ENCODE data around the gene MTF2.

Gene MTF2

GRCh38 chr1:93095804-93096585 lies 16.9 kb downstream of the MTF2 start:
- no peaks in the 10 kb centered on the region for H3K9me3 Mint-ChIP-seq
- no peak for DNase-seq (ENCODE audit: low spot score in 2 of 2)
- peaks cover 59% of the 10 kb centered on the region for H3K4me1 Mint-ChIP-seq
- H3K27ac Mint-ChIP-seq (ENCODE audit: low read depth), result peak overlapping the region; percentile 7
- no peaks in the 10 kb centered on the region for H3K27me3 Mint-ChIP-seq
- H3K4me3 Mint-ChIP-seq, result peak overlapping the region; percentile 10
- peaks cover 11% of the 10 kb centered on the region for H3K36me3 Mint-ChIP-seq (ENCODE audit: insufficient read depth)
- ATAC-seq (replicated peaks; ENCODE audit: extremely low read depth, poor library complexity, severe bottlenecking), result no peak

- Mint-ChIP-seq H3K27ac (ENCODE audit: low read depth) (peak overlapping the region; percentile 31), H3K4me1 (peaks cover 57% of the 10 kb centered on the region)
- no peak for ATAC-seq (replicated peaks; ENCODE audit: extremely low read depth, poor library complexity, severe bottlenecking)
Measured at GRCh38 chr1:93102142-93102541, 23.1 kb downstream of the MTF2 start.

DNA sequence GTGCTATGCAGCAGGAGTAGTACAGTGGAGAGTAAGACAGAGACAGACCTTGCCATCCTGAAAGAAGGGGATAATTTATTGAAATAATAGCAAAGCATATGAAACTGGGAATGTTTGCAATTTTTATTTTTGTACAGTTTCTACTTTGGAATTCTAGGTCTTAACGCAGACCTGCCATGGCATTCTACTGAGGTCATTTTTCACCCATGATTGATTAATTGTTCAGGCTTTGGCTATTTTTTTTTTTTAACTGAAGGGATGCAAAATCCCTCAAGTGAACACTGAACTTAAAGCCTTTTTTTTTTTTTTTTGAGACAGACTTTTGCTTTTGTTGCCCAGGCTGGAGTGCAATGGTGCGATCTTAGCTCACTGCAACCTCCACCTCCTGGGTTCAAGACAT lies 27.1 kb downstream of the MTF2 start:
- ATAC-seq (replicated peaks; ENCODE audit: extremely low read depth, poor library complexity, severe bottlenecking), result no peak
- Mint-ChIP-seq H3K4me1 (peaks cover 50% of the 10 kb centered on the region), H3K27ac (ENCODE audit: low read depth) (no peak overlapping the region), H3K27me3 (no peaks in the 10 kb centered on the region), H3K4me3 (no peak overlapping the region), H3K36me3 (ENCODE audit: insufficient read depth) (peaks cover 12% of the 10 kb centered on the region), H3K9me3 (no peaks in the 10 kb centered on the region)
- no peak for DNase-seq (ENCODE audit: low spot score in 2 of 2)

More at GRCh38 chr1:93102142-93102541, 23.1 kb downstream of the MTF2 start:
- DNase-seq (ENCODE audit: low spot score in 2 of 2), result no peak
- Mint-ChIP-seq H3K27me3 (no peaks in the 10 kb centered on the region), H3K4me3 (no peak overlapping the region), H3K9me3 (no peaks in the 10 kb centered on the region), H3K36me3 (ENCODE audit: insufficient read depth) (peaks cover 9% of the 10 kb centered on the region)

DNA sequence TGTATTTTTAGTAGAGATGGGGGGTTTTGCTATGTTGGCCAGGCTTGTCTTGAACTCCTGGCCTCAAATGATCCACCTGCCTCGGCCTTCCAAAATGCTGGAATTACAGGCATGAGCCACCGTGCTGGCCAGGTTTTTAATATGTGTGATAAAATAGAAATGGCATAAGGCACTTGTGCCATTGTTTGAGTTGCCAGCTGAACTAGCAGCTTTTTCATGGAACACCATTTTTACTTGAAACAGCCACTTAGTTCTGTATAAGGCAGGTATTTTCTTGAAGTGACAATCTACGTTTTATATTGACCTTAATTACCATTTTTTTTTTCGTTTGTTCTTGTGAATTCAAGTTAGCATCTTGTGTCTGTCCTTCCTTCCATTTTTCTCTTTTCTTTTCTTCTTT lies 28.3 kb downstream of the MTF2 start:
- DNase-seq (ENCODE audit: low spot score in 2 of 2) (no peak), ATAC-seq (replicated peaks; ENCODE audit: extremely low read depth, poor library complexity, severe bottlenecking) (no peak)
- Mint-ChIP-seq H3K36me3 (ENCODE audit: insufficient read depth) (peaks cover 9% of the 10 kb centered on the region), H3K27me3 (no peaks in the 10 kb centered on the region), H3K4me1 (peaks cover 51% of the 10 kb centered on the region), H3K4me3 (no peak overlapping the region), H3K27ac (ENCODE audit: low read depth) (no peak overlapping the region), H3K9me3 (no peaks in the 10 kb centered on the region)

- Mint-ChIP-seq H3K27ac (ENCODE audit: low read depth) (no peak overlapping the region), H3K4me1 (peaks cover 52% of the 10 kb centered on the region), H3K27me3 (no peaks in the 10 kb centered on the region), H3K4me3 (no peak overlapping the region), H3K36me3 (ENCODE audit: insufficient read depth) (peaks cover 8% of the 10 kb centered on the region), H3K9me3 (no peaks in the 10 kb centered on the region)
- no peak for DNase-seq (ENCODE audit: low spot score in 2 of 2)
- no peak for ATAC-seq (replicated peaks; ENCODE audit: extremely low read depth, poor library complexity, severe bottlenecking)
Measured at GRCh38 chr1:93108335-93108734, 29.3 kb downstream of the MTF2 start.

- Mint-ChIP-seq H3K36me3 (ENCODE audit: insufficient read depth) (peaks cover 9% of the 10 kb centered on the region), H3K4me1 (peaks cover 52% of the 10 kb centered on the region), H3K9me3 (no peaks in the 10 kb centered on the region), H3K27me3 (no peaks in the 10 kb centered on the region), H3K4me3 (no peak overlapping the region), H3K27ac (ENCODE audit: low read depth) (no peak overlapping the region)
- DNase-seq (ENCODE audit: low spot score in 2 of 2), result no peak
- no peak for ATAC-seq (replicated peaks; ENCODE audit: extremely low read depth, poor library complexity, severe bottlenecking)
Measured at GRCh38 chr1:93109578-93109977, 30.5 kb downstream of the MTF2 start.

DNA sequence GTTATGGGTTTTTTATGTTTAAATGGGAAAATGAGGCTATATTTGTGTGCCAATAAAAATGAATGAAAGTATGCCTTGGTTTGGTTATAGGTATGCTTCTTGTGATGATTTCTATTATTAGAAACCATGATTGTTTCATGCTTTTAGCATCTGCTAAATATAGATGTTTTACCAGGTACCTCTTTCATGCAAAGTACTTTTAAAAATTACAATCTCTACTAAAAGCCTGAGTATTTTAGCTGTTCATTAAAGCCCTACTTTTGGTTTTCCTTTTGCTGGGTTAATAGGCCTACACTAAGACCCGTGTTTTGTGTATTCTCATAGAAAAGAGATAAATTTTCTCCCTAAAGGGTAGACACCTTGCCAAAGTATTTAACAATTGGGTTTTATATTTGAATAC lies 32.0 kb downstream of the MTF2 start:
- Mint-ChIP-seq H3K9me3 (no peaks in the 10 kb centered on the region), H3K27ac (ENCODE audit: low read depth) (no peak overlapping the region), H3K4me3 (no peak overlapping the region), H3K27me3 (no peaks in the 10 kb centered on the region), H3K4me1 (peaks cover 41% of the 10 kb centered on the region), H3K36me3 (ENCODE audit: insufficient read depth) (peaks cover 12% of the 10 kb centered on the region)
- no peak for DNase-seq (ENCODE audit: low spot score in 2 of 2)
- ATAC-seq (replicated peaks; ENCODE audit: extremely low read depth, poor library complexity, severe bottlenecking), result no peak

DNA sequence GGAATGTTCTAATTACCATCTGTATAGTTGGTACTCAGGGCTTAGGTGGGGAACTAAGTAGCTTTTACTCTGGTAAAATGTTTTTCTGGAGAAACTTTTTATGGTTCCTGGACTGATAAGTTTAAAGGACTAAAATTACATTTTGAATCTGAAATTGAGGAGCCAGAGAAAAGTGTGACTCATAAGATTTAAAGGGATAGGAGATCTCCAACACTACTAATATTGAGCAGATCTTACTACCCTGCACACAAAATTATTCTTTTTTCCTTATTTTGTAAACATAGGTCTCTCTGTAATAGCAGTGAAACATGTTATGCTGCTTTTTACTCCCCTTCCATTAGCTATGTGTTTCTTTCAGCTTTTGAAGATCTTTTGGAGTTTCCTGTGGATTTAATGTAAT lies 32.5 kb downstream of the MTF2 start:
- Mint-ChIP-seq H3K9me3 (no peaks in the 10 kb centered on the region), H3K4me1 (peaks cover 39% of the 10 kb centered on the region), H3K27me3 (no peaks in the 10 kb centered on the region), H3K36me3 (ENCODE audit: insufficient read depth) (peaks cover 15% of the 10 kb centered on the region), H3K27ac (ENCODE audit: low read depth) (no peak overlapping the region), H3K4me3 (no peak overlapping the region)
- DNase-seq (ENCODE audit: low spot score in 2 of 2), result no peak
- no peak for ATAC-seq (replicated peaks; ENCODE audit: extremely low read depth, poor library complexity, severe bottlenecking)

DNA sequence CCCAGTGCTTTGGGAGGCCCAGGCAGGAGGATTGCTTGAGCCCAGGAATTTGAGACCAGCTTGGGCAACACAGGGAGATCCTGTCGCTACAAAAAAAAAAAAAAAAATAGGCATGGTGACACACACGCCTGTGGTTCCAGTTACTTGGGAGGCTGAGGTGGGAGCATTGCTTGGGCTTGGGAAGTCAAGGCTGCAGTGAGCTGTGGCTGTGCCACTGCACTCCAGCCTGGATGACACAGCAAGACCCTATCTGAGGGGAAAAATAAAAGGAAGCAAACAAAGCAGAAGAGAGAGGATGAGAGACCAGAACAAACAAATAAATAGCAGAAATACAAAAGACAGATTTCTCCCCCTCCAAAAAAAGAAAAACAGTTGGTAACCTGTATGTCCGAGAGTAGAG lies 34.0 kb downstream of the MTF2 start:
- Mint-ChIP-seq H3K27ac (ENCODE audit: low read depth) (no peak overlapping the region), H3K4me1 (peaks cover 30% of the 10 kb centered on the region), H3K27me3 (no peaks in the 10 kb centered on the region), H3K4me3 (no peak overlapping the region), H3K36me3 (ENCODE audit: insufficient read depth) (peaks cover 24% of the 10 kb centered on the region), H3K9me3 (no peaks in the 10 kb centered on the region)
- ATAC-seq (replicated peaks; ENCODE audit: extremely low read depth, poor library complexity, severe bottlenecking), result no peak
- DNase-seq (ENCODE audit: low spot score in 2 of 2), result no peak

GRCh38 chr1:93114391-93114790 lies 35.3 kb downstream of the MTF2 start:
- H3K4me1 Mint-ChIP-seq, result peaks cover 19% of the 10 kb centered on the region
- ATAC-seq (replicated peaks; ENCODE audit: extremely low read depth, poor library complexity, severe bottlenecking) (no peak), DNase-seq (ENCODE audit: low spot score in 2 of 2) (no peak)
- H3K4me3 Mint-ChIP-seq, result no peak overlapping the region
- H3K36me3 Mint-ChIP-seq (ENCODE audit: insufficient read depth), result peaks cover 32% of the 10 kb centered on the region
- H3K27me3 Mint-ChIP-seq, result no peaks in the 10 kb centered on the region
- no peak overlapping the region for H3K27ac Mint-ChIP-seq (ENCODE audit: low read depth)
- no peaks in the 10 kb centered on the region for H3K9me3 Mint-ChIP-seq

DNA sequence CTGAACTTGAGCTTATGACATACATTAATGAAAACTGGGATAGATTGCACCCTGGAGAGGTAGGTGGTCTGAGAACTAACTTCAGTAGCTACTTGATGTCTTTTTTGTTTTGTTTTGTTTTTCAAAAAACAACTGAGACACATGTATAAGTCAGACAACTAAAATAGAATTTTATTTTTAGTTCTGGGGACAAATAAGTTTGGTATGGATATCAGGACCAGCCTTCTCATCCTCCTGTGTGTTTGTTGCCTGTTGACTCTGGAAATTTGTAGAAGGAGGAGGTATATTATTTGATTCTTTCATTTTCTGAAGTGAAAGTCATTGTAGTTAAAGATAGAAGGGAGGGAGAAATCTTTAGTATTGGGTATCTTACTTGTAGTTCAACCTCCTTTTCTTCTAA lies 41.5 kb downstream of the MTF2 start:
- peaks cover 40% of the 10 kb centered on the region for H3K36me3 Mint-ChIP-seq (ENCODE audit: insufficient read depth)
- H3K4me3 Mint-ChIP-seq, result no peak overlapping the region
- H3K27ac Mint-ChIP-seq (ENCODE audit: low read depth), result no peak overlapping the region
- DNase-seq (ENCODE audit: low spot score in 2 of 2) (no peak), ATAC-seq (replicated peaks; ENCODE audit: extremely low read depth, poor library complexity, severe bottlenecking) (no peak)
- H3K27me3 Mint-ChIP-seq, result no peaks in the 10 kb centered on the region
- H3K9me3 Mint-ChIP-seq, result no peaks in the 10 kb centered on the region
- H3K4me1 Mint-ChIP-seq, result peaks cover 5% of the 10 kb centered on the region

- Mint-ChIP-seq H3K4me3 (no peak overlapping the region), H3K27ac (ENCODE audit: low read depth) (no peak overlapping the region), H3K36me3 (ENCODE audit: insufficient read depth) (peaks cover 27% of the 10 kb centered on the region), H3K27me3 (no peaks in the 10 kb centered on the region), H3K4me1 (peaks cover 5% of the 10 kb centered on the region), H3K9me3 (no peaks in the 10 kb centered on the region)
- ATAC-seq (replicated peaks; ENCODE audit: extremely low read depth, poor library complexity, severe bottlenecking) (no peak), DNase-seq (ENCODE audit: low spot score in 2 of 2) (no peak)
Measured at GRCh38 chr1:93123201-93123783, 44.2 kb downstream of the MTF2 start.

DNA sequence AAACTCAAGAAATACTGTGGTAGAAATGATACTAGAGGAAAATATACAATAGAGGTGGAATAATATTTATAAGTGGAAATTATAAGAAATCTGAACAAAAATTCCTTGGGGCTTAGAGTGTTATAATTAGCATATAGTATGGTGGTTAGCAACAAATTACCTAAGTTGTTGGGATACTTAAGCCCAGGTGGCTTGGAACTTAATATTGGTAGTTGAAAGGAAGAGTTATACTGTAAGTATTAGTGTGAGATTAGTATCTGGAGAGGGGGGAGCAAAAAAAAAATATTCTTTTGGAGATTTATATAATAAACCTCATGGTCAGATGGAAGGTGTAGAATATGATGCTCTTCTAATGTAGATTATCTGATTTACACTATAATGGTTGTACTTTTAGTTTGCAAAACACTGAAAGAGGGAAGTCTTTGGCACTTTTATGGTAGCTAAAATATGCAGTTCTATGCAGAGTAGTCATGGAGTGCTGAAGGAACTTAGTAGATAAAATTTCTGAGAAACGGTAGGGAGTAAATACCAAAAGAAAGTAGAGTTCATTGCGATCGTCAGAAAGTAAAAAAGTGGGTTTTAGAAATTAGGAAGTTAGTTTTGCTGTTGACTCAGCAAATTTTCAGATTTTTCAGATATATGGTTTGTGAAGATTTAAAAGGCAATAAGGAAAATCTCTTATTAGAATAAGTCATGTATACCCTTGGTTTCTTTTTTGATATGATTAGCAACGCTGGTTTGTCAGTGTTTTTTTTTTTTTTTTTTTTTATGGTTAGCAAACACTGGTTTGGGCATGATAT lies 45.7 kb downstream of the MTF2 start:
- Mint-ChIP-seq H3K4me3 (no peak overlapping the region), H3K4me1 (peaks cover 5% of the 10 kb centered on the region), H3K9me3 (no peaks in the 10 kb centered on the region), H3K36me3 (ENCODE audit: insufficient read depth) (peaks cover 16% of the 10 kb centered on the region), H3K27me3 (no peaks in the 10 kb centered on the region), H3K27ac (ENCODE audit: low read depth) (peak overlapping the region; percentile 4)
- DNase-seq (ENCODE audit: low spot score in 2 of 2), result no peak
- ATAC-seq (replicated peaks; ENCODE audit: extremely low read depth, poor library complexity, severe bottlenecking), result no peak
